Upper lobe of left lung (tissue), 4 donors: Measurements from ENCODE around the gene TOX2.

Experiments used
- EP300 ChIP-seq, 4 donors: sonication (generic); formaldehyde crosslinking; IDR thresholded peaks; one replicate each; pipeline ENCODE4 v1.5.1; 2017; ENCODE audit warnings: antibody characterized with exemption in 4 of 4, control low read depth in 2 of 4
- POLR2A ChIP-seq, 4 donors: fragments of 450-650 bp; IDR thresholded peaks; one replicate each; pipeline ENCODE4 v1.5.1; 2016 to 2017; ENCODE audit warnings: antibody characterized with exemption in 4 of 4, mild to moderate bottlenecking in 2 of 4
- TF ChIP-seq, protein P1 (sequence below), 6 experiments: fragments of 450-650 bp in 4 of 6; fragments of 200-600 bp in 2 of 6; sonication (generic) in 2 of 6; IDR thresholded peaks; one replicate each; pipeline ENCODE4 v1.5.1; 2016 to 2019; ENCODE audit warnings: antibody characterized with exemption in 6 of 6

DNA sequence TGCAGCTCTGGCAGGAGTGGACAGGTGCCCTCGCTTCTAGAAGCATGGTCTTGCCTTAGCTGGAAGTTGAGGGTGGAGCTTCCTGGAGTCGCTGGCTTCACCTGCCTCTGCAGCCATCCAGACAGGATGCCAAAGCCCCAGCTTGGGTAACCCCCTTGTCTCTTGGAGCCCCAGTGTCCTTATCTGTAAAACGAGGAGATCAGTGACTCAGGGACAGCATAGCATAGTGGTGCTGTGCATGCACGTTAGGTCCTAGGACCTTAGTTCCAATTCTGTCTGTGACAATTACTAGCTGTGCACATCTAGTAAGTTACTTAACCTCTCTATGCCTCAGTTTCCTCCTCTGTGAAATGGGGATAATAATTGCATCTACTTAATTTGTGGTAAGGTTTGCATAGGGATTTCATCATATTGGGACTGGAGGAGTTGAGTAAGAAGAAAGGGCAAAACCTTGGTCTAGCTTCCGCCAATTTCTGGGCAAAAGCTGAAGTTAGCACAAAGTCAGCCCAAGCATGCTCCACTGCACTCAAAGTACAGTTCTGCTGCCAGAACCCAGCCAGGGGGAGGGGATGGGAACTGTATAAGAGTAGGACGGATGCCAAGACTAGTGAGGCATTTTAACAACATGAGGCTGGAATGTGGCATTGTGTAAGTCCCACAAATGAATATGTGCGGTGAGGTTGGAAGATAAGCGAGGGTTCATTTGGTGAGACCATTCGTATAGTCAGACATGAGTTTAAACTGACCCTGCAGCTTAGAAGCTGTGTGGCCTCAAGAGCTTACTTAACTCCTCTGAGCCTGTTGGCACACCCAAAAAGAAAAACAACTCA is 24.5 kb downstream of the TOX2 start:
- TF ChIP-seq EP300 (IDR thresholded peaks at IDR 0.05) (no peak), POLR2A (IDR thresholded peaks at IDR 0.05) (no peak)
- TF ChIP-seq, protein P1, sequence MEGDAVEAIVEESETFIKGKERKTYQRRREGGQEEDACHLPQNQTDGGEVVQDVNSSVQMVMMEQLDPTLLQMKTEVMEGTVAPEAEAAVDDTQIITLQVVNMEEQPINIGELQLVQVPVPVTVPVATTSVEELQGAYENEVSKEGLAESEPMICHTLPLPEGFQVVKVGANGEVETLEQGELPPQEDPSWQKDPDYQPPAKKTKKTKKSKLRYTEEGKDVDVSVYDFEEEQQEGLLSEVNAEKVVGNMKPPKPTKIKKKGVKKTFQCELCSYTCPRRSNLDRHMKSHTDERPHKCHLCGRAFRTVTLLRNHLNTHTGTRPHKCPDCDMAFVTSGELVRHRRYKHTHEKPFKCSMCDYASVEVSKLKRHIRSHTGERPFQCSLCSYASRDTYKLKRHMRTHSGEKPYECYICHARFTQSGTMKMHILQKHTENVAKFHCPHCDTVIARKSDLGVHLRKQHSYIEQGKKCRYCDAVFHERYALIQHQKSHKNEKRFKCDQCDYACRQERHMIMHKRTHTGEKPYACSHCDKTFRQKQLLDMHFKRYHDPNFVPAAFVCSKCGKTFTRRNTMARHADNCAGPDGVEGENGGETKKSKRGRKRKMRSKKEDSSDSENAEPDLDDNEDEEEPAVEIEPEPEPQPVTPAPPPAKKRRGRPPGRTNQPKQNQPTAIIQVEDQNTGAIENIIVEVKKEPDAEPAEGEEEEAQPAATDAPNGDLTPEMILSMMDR (IDR thresholded peaks at IDR 0.05): no peak
